ENCODE results near the gene RGS17.

The RGS17 gene

GRCh38 chr6:153081914-153082313, 49.2 kb downstream of the RGS17 start:
- no peak for DNase-seq

- no peak for DNase-seq
Measured at GRCh38 chr6:153076431-153076830, 54.7 kb downstream of the RGS17 start.

- DNase-seq: no peak
Measured at GRCh38 chr6:153074761-153075160, 56.3 kb downstream of the RGS17 start.

GRCh38 chr6:153073841-153074240, 57.2 kb downstream of the RGS17 start:
- DNase-seq: no peak

- DNase-seq: no peak
Measured at GRCh38 chr6:153070756-153071155, 60.3 kb downstream of the RGS17 start.

GRCh38 chr6:153069897-153070296, 61.2 kb downstream of the RGS17 start:
- DNase-seq: no peak

GRCh38 chr6:153065222-153065621, 65.9 kb downstream of the RGS17 start:
- no peak for DNase-seq

- DNase-seq: no peak
Measured at GRCh38 chr6:153063936-153064335, 67.1 kb downstream of the RGS17 start.

GRCh38 chr6:153062516-153062915, 68.6 kb downstream of the RGS17 start:
- DNase-seq: no peak

- DNase-seq: no peak
Measured at GRCh38 chr6:153059757-153060156, 71.3 kb downstream of the RGS17 start.

GRCh38 chr6:153059311-153059710, 71.8 kb downstream of the RGS17 start:
- no peak for DNase-seq

GRCh38 chr6:153058909-153059308, 72.2 kb downstream of the RGS17 start:
- DNase-seq: no peak

GRCh38 chr6:153058291-153058690, 72.8 kb downstream of the RGS17 start:
- no peak for DNase-seq

- no peak for DNase-seq
Measured at GRCh38 chr6:153056308-153056707, 74.8 kb downstream of the RGS17 start.

- DNase-seq: no peak
Measured at GRCh38 chr6:153051801-153052200, 79.3 kb downstream of the RGS17 start.

GRCh38 chr6:153048631-153049030, 82.5 kb downstream of the RGS17 start:
- DNase-seq: no peak

GRCh38 chr6:153047386-153047785, 83.7 kb downstream of the RGS17 start:
- no peak for DNase-seq

GRCh38 chr6:153045271-153045670, 85.8 kb downstream of the RGS17 start:
- DNase-seq: no peak

GRCh38 chr6:153044295-153044694, 86.8 kb downstream of the RGS17 start:
- no peak for DNase-seq

- no peak for DNase-seq
Measured at GRCh38 chr6:153043719-153044118, 87.4 kb downstream of the RGS17 start.

- DNase-seq: no peak
Measured at GRCh38 chr6:153038378-153039057, 92.6 kb downstream of the RGS17 start.

GRCh38 chr6:153034139-153034538, 96.9 kb downstream of the RGS17 start:
- DNase-seq: no peak

- DNase-seq: no peak
Measured at GRCh38 chr6:153032255-153032882, 98.7 kb downstream of the RGS17 start.

- DNase-seq: no peak
Measured at GRCh38 chr6:153031335-153031955, 99.6 kb downstream of the RGS17 start.

All from activated CD4-positive, CD25-positive, alpha-beta regulatory T cell (primary cell).